Effector memory CD8-positive, alpha-beta T cell (primary cell): ENCODE results near the gene TRIP11.

ENCODE experiments used
- ATAC-seq: fragments of 150-1000 bp; cut with Tn5 transposase; replicated peaks from 2 replicates; pipeline ENCODE4 v1.10.0; 2021; ENCODE audit warnings: mild to moderate bottlenecking, moderate library complexity
- DNase-seq, 3 experiments: peaks; one replicate each; pipeline ENCODE4 v3.0.0; 2021
- H3K27ac Mint-ChIP-seq, 2 donors: one replicate each; pipeline ENCODE4 v1.8.0; 2022; ENCODE audit warnings: mild to moderate bottlenecking in 2 of 2, mixed read lengths in 2 of 2, moderate library complexity in 2 of 2
- H3K27me3 Mint-ChIP-seq, 2 donors: one replicate each; pipeline ENCODE4 v1.8.0; 2022; ENCODE audit warnings: mixed read lengths in 2 of 2
- H3K36me3 Mint-ChIP-seq: one replicate; pipeline ENCODE4 v1.8.0; 2022; ENCODE audit warnings: mild to moderate bottlenecking, moderate library complexity, mixed read lengths; ENCODE audit not compliant: insufficient read depth
- H3K4me1 Mint-ChIP-seq, 2 donors: one replicate each; pipeline ENCODE4 v1.8.0; 2022; ENCODE audit warnings: low read depth in 2 of 2, mixed read lengths in 2 of 2
- H3K4me3 Mint-ChIP-seq, 2 donors: one replicate each; pipeline ENCODE4 v1.8.0; 2022; ENCODE audit warnings: mild to moderate bottlenecking in 2 of 2, mixed read lengths in 2 of 2, moderate library complexity in 2 of 2
- H3K9me3 Mint-ChIP-seq, 2 donors: one replicate each; pipeline ENCODE4 v1.8.0; 2022; ENCODE audit warnings: mixed read lengths in 2 of 2

Gene TRIP11

DNA sequence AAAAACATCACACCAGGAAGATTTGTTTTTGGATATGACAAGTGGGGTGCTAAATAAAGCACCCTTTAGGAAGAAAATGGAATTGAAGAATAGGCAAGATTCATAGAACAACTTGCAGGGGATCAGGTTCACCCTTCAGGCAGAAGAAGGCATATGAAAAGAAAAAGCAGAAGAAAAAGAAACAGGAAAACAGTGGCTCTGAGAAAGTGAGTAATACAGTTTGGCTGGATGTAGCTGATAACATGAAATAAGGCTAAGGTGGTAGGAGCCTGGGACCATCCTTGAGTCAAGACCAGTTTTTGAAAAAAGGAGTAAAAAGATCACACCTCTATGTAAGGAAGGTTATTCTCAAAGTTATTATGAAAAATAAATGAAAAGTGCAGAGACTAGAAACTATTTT lies 42.4 kb downstream of the TRIP11 start:
- DNase-seq, result no peak
- Mint-ChIP-seq H3K27ac (peak overlapping the region; percentile 53 to 80), H3K27me3 (no peaks in the 10 kb centered on the region)

DNA sequence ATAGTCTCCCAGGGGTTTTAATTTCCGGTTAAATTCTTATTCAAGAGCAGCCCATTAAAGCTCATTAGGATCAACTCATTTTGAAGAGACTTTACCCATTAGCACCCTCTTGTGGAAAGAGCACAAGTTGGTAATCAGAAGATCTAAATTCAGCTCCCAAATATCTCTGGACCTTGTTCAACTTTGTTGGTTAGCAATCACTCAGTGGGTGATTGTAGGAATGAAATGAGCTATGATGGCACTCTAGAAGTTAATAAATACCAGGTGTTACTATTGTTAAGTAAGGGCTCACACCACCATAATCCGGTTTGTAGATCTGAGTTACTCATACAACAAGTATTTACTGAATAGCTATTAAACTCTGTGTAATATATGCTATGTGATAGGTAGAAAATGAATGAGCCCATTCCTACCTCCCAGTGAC lies 42.9 kb downstream of the TRIP11 start:
- Mint-ChIP-seq H3K4me1 (peaks cover 17 to 28% of the 10 kb centered on the region in 2 donors), H3K36me3 (peaks cover 46% of the 10 kb centered on the region), H3K27me3 (no peaks in the 10 kb centered on the region), H3K4me3 (peak overlapping the region in 1 of 2 donors; percentile 37), H3K9me3 (no peaks in the 10 kb centered on the region), H3K27ac (peak overlapping the region; percentile 53 to 80)
- ATAC-seq, result peak; percentile 53
- peak in 1 of 3 experiments; percentile 1 for DNase-seq

More for the DNA sequence above, 42.4 kb downstream of the TRIP11 start:
- Mint-ChIP-seq H3K4me3 (peak overlapping the region in 1 of 2 donors; percentile 37), H3K9me3 (no peaks in the 10 kb centered on the region), H3K4me1 (peaks cover 17 to 28% of the 10 kb centered on the region in 2 donors), H3K36me3 (peaks cover 41% of the 10 kb centered on the region)
- ATAC-seq, result no peak

DNA sequence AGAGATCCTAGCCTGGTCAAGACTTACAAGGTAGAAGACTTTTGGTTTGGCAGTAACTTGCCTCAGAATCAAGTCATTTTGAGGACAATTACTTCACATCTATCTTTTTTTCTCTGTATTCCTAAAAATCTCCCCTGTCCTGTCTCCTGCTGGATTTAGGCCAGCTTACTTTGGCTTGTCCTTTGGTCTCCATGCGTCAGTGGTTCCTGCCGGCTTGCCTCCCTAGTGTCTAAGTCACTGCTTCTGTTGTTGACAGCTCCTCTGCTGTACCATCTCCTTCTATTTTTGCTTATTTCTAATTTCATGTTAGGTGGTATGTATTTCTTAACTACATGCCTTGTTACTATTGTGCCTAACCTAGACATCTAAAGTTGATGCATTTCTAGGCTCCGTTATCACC lies 52.7 kb downstream of the TRIP11 start:
- H3K4me1 Mint-ChIP-seq, result peaks cover 2 to 7% of the 10 kb centered on the region in 2 donors
- ATAC-seq (no peak), DNase-seq (no peak)
- no peaks in the 10 kb centered on the region for H3K9me3 Mint-ChIP-seq
- no peaks in the 10 kb centered on the region for H3K27me3 Mint-ChIP-seq
- H3K27ac Mint-ChIP-seq, result no peak overlapping the region
- H3K4me3 Mint-ChIP-seq, result no peak overlapping the region
- peaks cover 65% of the 10 kb centered on the region for H3K36me3 Mint-ChIP-seq

DNA sequence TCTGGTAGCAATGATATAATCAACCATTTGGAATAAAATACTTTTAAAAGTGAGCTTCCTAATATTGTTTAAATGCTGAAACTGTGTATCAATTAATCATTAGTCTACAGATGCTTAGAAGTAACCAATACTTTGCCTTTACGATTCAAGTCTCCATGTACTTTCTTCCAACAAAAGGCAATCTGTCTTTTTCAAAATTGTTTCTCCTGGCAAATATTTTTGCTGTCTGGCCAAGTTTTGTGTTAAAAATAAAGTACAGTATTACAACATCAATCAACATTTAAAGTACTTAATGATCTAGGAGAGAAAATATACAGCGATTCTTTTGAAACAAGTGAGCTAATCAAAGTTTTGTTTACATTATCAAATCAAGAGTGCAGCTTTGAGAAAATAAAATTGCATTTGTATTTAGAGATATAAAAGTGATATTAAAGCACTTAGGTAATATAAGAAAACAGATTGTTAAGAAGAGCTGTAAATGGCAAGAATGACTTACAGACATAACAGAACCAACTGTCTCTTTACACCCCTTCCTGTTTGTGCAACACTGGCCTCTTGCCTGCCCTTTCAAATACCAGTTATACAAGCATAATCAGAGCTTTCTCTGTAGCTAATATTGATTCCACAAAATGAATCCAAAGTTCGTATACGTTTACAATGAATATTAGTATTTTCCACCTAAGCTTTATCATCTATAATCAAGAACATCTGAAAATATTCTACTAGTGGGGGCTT lies 54.2 kb downstream of the TRIP11 start:
- no peak for DNase-seq
- H3K4me3 Mint-ChIP-seq, result no peak overlapping the region
- H3K9me3 Mint-ChIP-seq, result no peaks in the 10 kb centered on the region

DNA sequence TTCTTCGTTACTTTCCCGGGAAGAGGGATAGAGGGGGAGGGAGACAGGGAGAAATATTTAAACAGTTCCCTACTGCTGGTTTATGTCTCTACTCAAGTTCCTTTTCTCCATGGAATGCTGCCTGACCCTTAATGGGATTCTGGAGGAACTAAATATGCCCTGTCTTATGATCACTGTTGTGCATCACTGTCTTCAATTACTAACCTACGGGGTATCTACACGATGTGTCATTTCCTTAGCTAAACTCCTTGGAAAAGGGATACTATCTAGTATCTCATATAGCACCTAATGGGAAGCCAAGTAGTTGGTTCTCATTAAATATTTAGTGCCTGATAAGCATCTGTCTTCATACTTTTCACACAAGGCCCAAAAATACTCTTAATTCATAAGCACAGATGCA lies 54.9 kb downstream of the TRIP11 start:
- H3K36me3 Mint-ChIP-seq, result peaks cover 58% of the 10 kb centered on the region
- ATAC-seq (no peak), DNase-seq (no peak)
- H3K27ac Mint-ChIP-seq, result no peak overlapping the region
- no peaks in the 10 kb centered on the region for H3K9me3 Mint-ChIP-seq
- peaks cover 2 to 7% of the 10 kb centered on the region in 2 donors for H3K4me1 Mint-ChIP-seq
- no peak overlapping the region for H3K4me3 Mint-ChIP-seq
- no peaks in the 10 kb centered on the region for H3K27me3 Mint-ChIP-seq

More for the DNA sequence above, 54.2 kb downstream of the TRIP11 start:
- Mint-ChIP-seq H3K36me3 (peaks cover 56% of the 10 kb centered on the region), H3K27me3 (no peaks in the 10 kb centered on the region), H3K27ac (no peak overlapping the region), H3K4me1 (peaks cover 2 to 7% of the 10 kb centered on the region in 2 donors)
- ATAC-seq, result no peak

- H3K27me3 Mint-ChIP-seq, result no peaks in the 10 kb centered on the region
- H3K36me3 Mint-ChIP-seq, result peaks cover 58% of the 10 kb centered on the region
- H3K27ac Mint-ChIP-seq, result no peak overlapping the region
These were observed 56.3 kb downstream of the TRIP11 start for GRCh38 chr14:91983588-91983987.

DNA sequence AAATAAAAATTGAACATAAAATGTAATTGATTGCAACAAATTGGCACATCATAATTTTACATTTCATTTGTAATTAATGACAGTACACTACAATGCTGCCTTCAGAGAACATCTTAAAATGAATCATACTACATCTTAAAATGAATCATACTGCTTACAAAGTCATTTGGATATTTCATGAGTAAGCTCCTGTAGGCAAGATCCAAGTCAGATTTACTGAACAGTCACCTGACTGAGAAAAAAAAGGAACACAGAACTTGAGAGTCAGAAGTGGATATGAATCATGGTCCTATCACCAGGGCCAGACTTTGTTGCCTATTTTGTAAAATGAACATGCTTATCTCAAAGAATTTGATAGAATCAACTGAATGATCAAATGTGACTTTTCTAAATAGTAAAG lies 59.7 kb downstream of the TRIP11 start:
- ATAC-seq (no peak), DNase-seq (no peak)
- no peak overlapping the region for H3K4me3 Mint-ChIP-seq
- H3K27me3 Mint-ChIP-seq, result no peaks in the 10 kb centered on the region
- H3K9me3 Mint-ChIP-seq, result no peaks in the 10 kb centered on the region
- peaks cover 4 to 18% of the 10 kb centered on the region in 2 donors for H3K4me1 Mint-ChIP-seq
- H3K36me3 Mint-ChIP-seq, result peaks cover 39% of the 10 kb centered on the region
- H3K27ac Mint-ChIP-seq, result peak overlapping the region in 1 of 2 donors; percentile 65

More at GRCh38 chr14:91983588-91983987, 56.3 kb downstream of the TRIP11 start:
- peaks cover 2 to 13% of the 10 kb centered on the region in 2 donors for H3K4me1 Mint-ChIP-seq
- H3K9me3 Mint-ChIP-seq, result no peaks in the 10 kb centered on the region
- no peak overlapping the region for H3K4me3 Mint-ChIP-seq
- ATAC-seq (no peak), DNase-seq (no peak)

DNA sequence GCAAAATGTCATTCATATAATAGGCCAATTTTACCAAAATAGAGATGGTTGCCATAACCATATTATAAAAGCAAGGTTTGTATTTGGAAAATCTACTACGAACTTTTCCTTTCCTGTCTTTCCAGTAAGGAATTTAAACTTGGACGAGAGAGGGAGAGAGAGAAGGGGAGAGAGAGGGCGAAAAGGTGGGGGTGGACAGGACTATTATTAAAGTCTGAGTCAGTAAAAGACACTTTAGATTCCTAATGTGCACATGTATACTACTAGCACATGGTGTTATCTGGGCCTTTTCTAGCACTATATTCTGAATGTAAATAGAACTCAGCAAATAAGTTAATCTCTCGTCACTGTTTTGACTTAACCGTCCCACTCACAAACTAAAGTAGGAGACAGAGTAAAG lies 62.0 kb downstream of the TRIP11 start:
- ATAC-seq, result no peak
- Mint-ChIP-seq H3K27ac (peak overlapping the region; percentile 31 to 72), H3K9me3 (no peaks in the 10 kb centered on the region), H3K4me1 (peaks cover 2 to 15% of the 10 kb centered on the region in 2 donors), H3K27me3 (no peaks in the 10 kb centered on the region), H3K4me3 (no peak overlapping the region), H3K36me3 (peaks cover 43% of the 10 kb centered on the region)
- no peak for DNase-seq

GRCh38 chr14:91975763-91976162 lies 64.1 kb downstream of the TRIP11 start:
- peak overlapping the region in 1 of 2 donors; percentile 13 for H3K27ac Mint-ChIP-seq
- no peak for DNase-seq
- peaks cover 55% of the 10 kb centered on the region for H3K36me3 Mint-ChIP-seq
- H3K27me3 Mint-ChIP-seq, result no peaks in the 10 kb centered on the region
- no peaks in the 10 kb centered on the region for H3K9me3 Mint-ChIP-seq
- H3K4me3 Mint-ChIP-seq, result no peak overlapping the region
- no peak for ATAC-seq
- peaks cover 2 to 14% of the 10 kb centered on the region in 2 donors for H3K4me1 Mint-ChIP-seq

- peak overlapping the region in 1 of 2 donors; percentile 55 for H3K27ac Mint-ChIP-seq
- H3K9me3 Mint-ChIP-seq, result no peaks in the 10 kb centered on the region
- no peak overlapping the region for H3K4me3 Mint-ChIP-seq
- peaks cover 71% of the 10 kb centered on the region for H3K36me3 Mint-ChIP-seq
- ATAC-seq, result no peak
- peaks cover 4 to 15% of the 10 kb centered on the region in 2 donors for H3K4me1 Mint-ChIP-seq
- DNase-seq, result no peak
- no peaks in the 10 kb centered on the region for H3K27me3 Mint-ChIP-seq
These were observed 68.6 kb downstream of the TRIP11 start for GRCh38 chr14:91971188-91971778.

DNA sequence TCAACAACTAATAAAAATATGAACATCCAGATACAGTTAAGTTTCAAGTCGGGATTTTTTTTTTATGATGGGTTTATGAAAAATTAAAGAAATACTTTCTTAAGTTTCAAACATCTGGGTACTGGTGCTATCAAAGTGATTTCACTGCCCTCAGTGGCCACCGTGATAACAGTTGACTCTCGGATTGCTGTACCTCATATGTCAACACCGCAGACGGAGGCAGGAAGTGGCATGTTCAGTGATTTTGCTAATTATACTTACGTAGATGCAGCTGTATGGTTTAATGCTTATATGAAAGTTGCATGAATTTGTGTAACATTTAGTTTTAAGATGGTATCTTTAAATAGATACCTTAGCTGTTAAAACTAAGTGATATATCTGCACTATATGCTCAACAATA lies 71.6 kb downstream of the TRIP11 start:
- peak; percentile 6 to 33 (median 12) for DNase-seq
- peak overlapping the region in 1 of 2 donors; percentile 32 for H3K4me3 Mint-ChIP-seq
- peaks cover 46% of the 10 kb centered on the region for H3K36me3 Mint-ChIP-seq
- H3K27me3 Mint-ChIP-seq, result no peaks in the 10 kb centered on the region
- peak overlapping the region; percentile 47 to 86 for H3K27ac Mint-ChIP-seq
- peak; percentile 99 for ATAC-seq
- H3K4me1 Mint-ChIP-seq, result peaks cover 4 to 14% of the 10 kb centered on the region in 2 donors
- no peaks in the 10 kb centered on the region for H3K9me3 Mint-ChIP-seq

DNA sequence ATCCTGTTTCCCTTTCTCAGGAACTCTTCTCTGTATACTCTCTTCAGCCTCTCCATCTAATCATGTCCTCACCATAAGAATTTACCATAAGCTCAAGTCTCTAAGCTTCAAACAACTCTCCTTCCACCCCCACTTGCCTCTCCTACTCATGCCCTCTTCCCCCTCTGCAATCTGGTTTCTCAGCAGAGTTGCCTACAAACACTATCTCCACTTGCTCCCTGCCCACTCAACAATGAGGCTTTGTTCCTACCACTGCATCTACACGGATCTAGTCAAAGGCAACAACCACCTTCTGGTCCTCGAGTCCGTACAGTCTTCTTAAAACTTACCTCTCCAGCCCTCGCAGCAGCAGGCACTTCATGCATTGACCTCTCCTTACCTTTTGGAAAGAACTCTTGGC lies 75.1 kb downstream of the TRIP11 start:
- peaks cover 4 to 14% of the 10 kb centered on the region in 2 donors for H3K4me1 Mint-ChIP-seq
- H3K27me3 Mint-ChIP-seq, result no peaks in the 10 kb centered on the region
- no peaks in the 10 kb centered on the region for H3K9me3 Mint-ChIP-seq
- DNase-seq (no peak), ATAC-seq (no peak)
- H3K4me3 Mint-ChIP-seq, result no peak overlapping the region
- H3K27ac Mint-ChIP-seq, result no peak overlapping the region
- peaks cover 21% of the 10 kb centered on the region for H3K36me3 Mint-ChIP-seq

DNA sequence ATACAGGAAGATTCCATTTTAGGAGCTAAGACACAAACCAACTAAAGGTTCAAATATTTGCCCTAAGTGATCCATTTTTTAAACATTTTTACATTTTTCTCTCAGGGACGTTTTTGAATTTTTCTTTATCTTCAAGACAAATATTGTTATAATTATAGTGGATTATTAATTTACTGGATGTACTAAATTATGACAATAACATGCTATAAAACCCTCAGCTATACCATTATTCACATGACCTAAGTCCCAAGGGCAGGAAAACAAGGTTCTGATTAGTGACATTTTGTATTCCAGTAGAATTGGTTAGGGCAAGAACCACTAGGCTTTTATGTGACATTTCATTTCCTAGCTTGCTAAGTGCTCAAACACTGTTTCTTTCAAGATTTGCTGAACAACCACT lies 75.8 kb downstream of the TRIP11 start:
- H3K9me3 Mint-ChIP-seq, result no peaks in the 10 kb centered on the region
- peaks cover 4 to 12% of the 10 kb centered on the region in 2 donors for H3K4me1 Mint-ChIP-seq
- no peak overlapping the region for H3K27ac Mint-ChIP-seq
- DNase-seq (no peak), ATAC-seq (no peak)
- peaks cover 15% of the 10 kb centered on the region for H3K36me3 Mint-ChIP-seq
- H3K4me3 Mint-ChIP-seq, result no peak overlapping the region
- no peaks in the 10 kb centered on the region for H3K27me3 Mint-ChIP-seq

GRCh38 chr14:91963465-91963864 lies 76.4 kb downstream of the TRIP11 start:
- ATAC-seq, result no peak
- peaks cover 10% of the 10 kb centered on the region for H3K36me3 Mint-ChIP-seq
- no peak for DNase-seq
- no peak overlapping the region for H3K27ac Mint-ChIP-seq
- H3K9me3 Mint-ChIP-seq, result no peaks in the 10 kb centered on the region
- H3K4me1 Mint-ChIP-seq, result peaks cover 1 to 7% of the 10 kb centered on the region in 2 donors
- no peaks in the 10 kb centered on the region for H3K27me3 Mint-ChIP-seq
- H3K4me3 Mint-ChIP-seq, result no peak overlapping the region
